HepG2 (cell line): ENCODE data around the gene NOL12. TPM values are rescaled to one million over a fixed set of nuclear protein-coding genes. Genes with fewer than 3 reads are reported as not detected.

ENCODE experiments used
- ASH2L ChIP-seq: fragments of 300-600, 200-600 bp; sonication (generic); IDR thresholded peaks from 2 replicates; pipeline ENCODE4 v1.7.0; 2017; ENCODE audit warnings: low read depth, mild to moderate bottlenecking, moderate library complexity, mixed read lengths, low read length; ENCODE audit not compliant: insufficient read length
- HNF1B ChIP-seq: sonication (generic); formaldehyde crosslinking; IDR thresholded peaks from 2 replicates; pipeline ENCODE4 v1.5.1; 2020; ENCODE audit warnings: mild to moderate bottlenecking, moderate library complexity, missing genetic modification reagents
- MED8 ChIP-seq: sonication (generic); formaldehyde crosslinking; IDR thresholded peaks from 2 replicates; pipeline ENCODE4 v1.8.1; 2023; ENCODE audit warnings: mild to moderate bottlenecking, missing genetic modification reagents; ENCODE audit not compliant: insufficient replicate concordance
- MIER2 ChIP-seq: IDR thresholded peaks from 2 replicates; pipeline ENCODE4 v1.6.1; 2016; ENCODE audit warnings: missing biosample characterization, missing genetic modification reagents
- RAD51 ChIP-seq: fragments of 450-650 bp; IDR thresholded peaks from 2 replicates; pipeline ENCODE4 v1.6.1; 2016; ENCODE audit warnings: borderline replicate concordance
- RFX3 ChIP-seq: IDR thresholded peaks from 2 replicates; pipeline ENCODE4 v1.6.1; 2016; ENCODE audit warnings: missing biosample characterization, missing genetic modification reagents
- TBP ChIP-seq: sonication (generic); formaldehyde crosslinking; IDR thresholded peaks from 2 replicates; pipeline ENCODE4 v1.5.0; 2020; ENCODE audit warnings: missing genetic modification reagents
- TMF1 ChIP-seq: sonication (generic); formaldehyde crosslinking; IDR thresholded peaks from 2 replicates; pipeline ENCODE4 v1.8.1; 2022; ENCODE audit warnings: low read depth, missing genetic modification reagents
- XBP1 ChIP-seq: sonication (generic); formaldehyde crosslinking; IDR thresholded peaks from 2 replicates; pipeline ENCODE4 v1.5.0; 2020; ENCODE audit warnings: missing genetic modification reagents
- ZBTB1 ChIP-seq: sonication (generic); formaldehyde crosslinking; IDR thresholded peaks from 2 replicates; pipeline ENCODE4 v1.4.0; 2020; ENCODE audit warnings: missing genetic modification reagents, borderline replicate concordance
- ZC3H13 ChIP-seq: sonication (generic); formaldehyde crosslinking; IDR thresholded peaks from 2 replicates; pipeline ENCODE4 v1.8.1; 2023; ENCODE audit warnings: mild to moderate bottlenecking, missing genetic modification reagents, moderate library complexity
- ZFP1 ChIP-seq: IDR thresholded peaks from 2 replicates; pipeline ENCODE4 v1.6.1; 2016
- ZGPAT ChIP-seq: IDR thresholded peaks from 2 replicates; pipeline ENCODE4 v1.6.1; 2016; ENCODE audit warnings: mild to moderate bottlenecking
- ZSCAN12 ChIP-seq: sonication (generic); formaldehyde crosslinking; IDR thresholded peaks from 2 replicates; pipeline ENCODE4 v1.9.0; 2021; ENCODE audit warnings: mild to moderate bottlenecking, missing genetic modification reagents
- polyA plus RNA-seq, 8 experiments: library from polyadenylated mRNA; depleted of rRNA in 3 of 8; stranded (reverse) in 7 of 8; unstranded in 1 of 8; fragments of >200 nt; fragmentation: Illumina TruSeq in 4 of 8; extraction: Trizol in 4 of 8; gene quantifications; 2 replicates each; pipeline versions ENCODE4 v1.2.1 to v1.2.3, GENCODE V29; 2011 to 2016; ENCODE audit warnings: low read depth in 4 of 8, missing spikeins in 1 of 8, mixed read lengths in 1 of 8; ENCODE audit not compliant: insufficient read depth in 1 of 8
- total RNA-seq, 5 experiments: library from RNA; depleted of rRNA; stranded (reverse); fragments of >200 nt; fragmentation: Illumina TruSeq; extraction: Trizol; gene quantifications; 2 replicates each; pipeline ENCODE4 v1.2.3, GENCODE V29; 2016; ENCODE audit warnings: low read depth in 1 of 5
- TF ChIP-seq, protein P1 (sequence below): sonication (generic); formaldehyde crosslinking; IDR thresholded peaks from 2 replicates; pipeline ENCODE4 v1.4.0; 2020; ENCODE audit warnings: mild to moderate bottlenecking, missing genetic modification reagents, borderline replicate concordance
- TF ChIP-seq, protein P2 (sequence below): IDR thresholded peaks from 2 replicates; pipeline ENCODE4 v1.6.1; 2012; ENCODE audit warnings: inconsistent platforms
- TF ChIP-seq, protein P3 (sequence below): sonication (generic); formaldehyde crosslinking; IDR thresholded peaks from 2 replicates; pipeline ENCODE4 v1.4.0; 2020; ENCODE audit warnings: missing genetic modification reagents
- TF ChIP-seq, protein P4 (sequence below): sonication (generic); formaldehyde crosslinking; IDR thresholded peaks from 2 replicates; pipeline ENCODE4 v1.9.0; 2021; ENCODE audit warnings: missing genetic modification reagents, mild to moderate bottlenecking, borderline replicate concordance

The NOL12 gene
- total and polyA plus RNA-seq, 2 of the 13 experiments (the other 11 are each of a cell fraction or from before 2014, with no cell fraction given) = 14.3 to 31.4 TPM

DNA sequence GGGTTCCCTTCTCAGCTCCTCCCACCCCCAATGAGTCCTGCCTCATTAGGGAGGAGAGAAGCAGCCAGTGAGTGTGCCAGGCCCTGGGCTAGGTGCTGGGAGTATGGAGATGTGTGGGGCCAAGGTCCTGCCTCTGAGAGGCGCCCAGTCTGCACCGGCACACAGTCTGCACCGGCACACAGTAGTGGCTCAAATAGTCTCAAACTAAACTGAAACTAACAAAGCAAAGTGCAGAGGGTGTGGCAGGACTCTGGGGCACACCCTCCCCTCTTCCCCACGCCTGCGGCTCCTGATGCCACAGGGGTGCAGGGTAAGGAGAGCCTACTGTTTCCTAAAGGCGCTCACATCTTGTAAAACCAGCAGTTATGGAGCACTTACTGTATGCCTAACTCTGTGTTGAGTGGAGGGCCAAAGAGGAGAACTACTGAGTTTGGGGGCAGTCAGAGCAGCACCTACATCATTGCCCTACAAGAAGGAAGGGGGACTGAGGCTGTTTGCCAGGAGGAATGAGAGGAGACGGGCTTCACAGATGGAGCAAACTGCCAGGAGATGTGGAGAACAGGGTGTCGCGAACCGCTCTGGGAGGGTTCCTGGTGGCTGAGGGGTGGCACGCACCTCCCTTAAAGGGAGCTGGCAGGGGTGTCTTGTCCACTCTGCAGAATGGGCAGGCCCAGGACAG lies 47.6 kb upstream of the NOL12 start (continued):
- TF ChIP-seq, protein P1, sequence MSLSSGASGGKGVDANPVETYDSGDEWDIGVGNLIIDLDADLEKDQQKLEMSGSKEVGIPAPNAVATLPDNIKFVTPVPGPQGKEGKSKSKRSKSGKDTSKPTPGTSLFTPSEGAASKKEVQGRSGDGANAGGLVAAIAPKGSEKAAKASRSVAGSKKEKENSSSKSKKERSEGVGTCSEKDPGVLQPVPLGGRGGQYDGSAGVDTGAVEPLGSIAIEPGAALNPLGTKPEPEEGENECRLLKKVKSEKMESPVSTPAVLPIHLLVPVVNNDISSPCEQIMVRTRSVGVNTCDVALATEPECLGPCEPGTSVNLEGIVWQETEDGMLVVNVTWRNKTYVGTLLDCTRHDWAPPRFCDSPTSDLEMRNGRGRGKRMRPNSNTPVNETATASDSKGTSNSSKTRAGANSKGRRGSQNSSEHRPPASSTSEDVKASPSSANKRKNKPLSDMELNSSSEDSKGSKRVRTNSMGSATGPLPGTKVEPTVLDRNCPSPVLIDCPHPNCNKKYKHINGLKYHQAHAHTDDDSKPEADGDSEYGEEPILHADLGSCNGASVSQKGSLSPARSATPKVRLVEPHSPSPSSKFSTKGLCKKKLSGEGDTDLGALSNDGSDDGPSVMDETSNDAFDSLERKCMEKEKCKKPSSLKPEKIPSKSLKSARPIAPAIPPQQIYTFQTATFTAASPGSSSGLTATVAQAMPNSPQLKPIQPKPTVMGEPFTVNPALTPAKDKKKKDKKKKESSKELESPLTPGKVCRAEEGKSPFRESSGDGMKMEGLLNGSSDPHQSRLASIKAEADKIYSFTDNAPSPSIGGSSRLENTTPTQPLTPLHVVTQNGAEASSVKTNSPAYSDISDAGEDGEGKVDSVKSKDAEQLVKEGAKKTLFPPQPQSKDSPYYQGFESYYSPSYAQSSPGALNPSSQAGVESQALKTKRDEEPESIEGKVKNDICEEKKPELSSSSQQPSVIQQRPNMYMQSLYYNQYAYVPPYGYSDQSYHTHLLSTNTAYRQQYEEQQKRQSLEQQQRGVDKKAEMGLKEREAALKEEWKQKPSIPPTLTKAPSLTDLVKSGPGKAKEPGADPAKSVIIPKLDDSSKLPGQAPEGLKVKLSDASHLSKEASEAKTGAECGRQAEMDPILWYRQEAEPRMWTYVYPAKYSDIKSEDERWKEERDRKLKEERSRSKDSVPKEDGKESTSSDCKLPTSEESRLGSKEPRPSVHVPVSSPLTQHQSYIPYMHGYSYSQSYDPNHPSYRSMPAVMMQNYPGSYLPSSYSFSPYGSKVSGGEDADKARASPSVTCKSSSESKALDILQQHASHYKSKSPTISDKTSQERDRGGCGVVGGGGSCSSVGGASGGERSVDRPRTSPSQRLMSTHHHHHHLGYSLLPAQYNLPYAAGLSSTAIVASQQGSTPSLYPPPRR (CRISPR knock-in tag) = peak; percentile 42
- TF ChIP-seq ZGPAT (CRISPR knock-in tag) (no peak), RAD51 (no peak), MED8 (peak; percentile 12), RFX3 (no peak), ZC3H13 (0 out of 2 replicates have a peak, but pooled peaks have one; percentile 36), XBP1 (no peak), ZSCAN12 (CRISPR knock-in tag) (no peak), ZFP1 (no peak), TBP (CRISPR knock-in tag) (no peak), ASH2L (no peak), ZBTB1 (no peak), MIER2 (CRISPR knock-in tag) (no peak), HNF1B (CRISPR knock-in tag) (no peak; the same call in 1 of the 2 replicates), TMF1 (no peak)
- TF ChIP-seq, protein P2, sequence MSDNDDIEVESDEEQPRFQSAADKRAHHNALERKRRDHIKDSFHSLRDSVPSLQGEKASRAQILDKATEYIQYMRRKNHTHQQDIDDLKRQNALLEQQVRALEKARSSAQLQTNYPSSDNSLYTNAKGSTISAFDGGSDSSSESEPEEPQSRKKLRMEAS = peak; percentile 16; the same call in 1 of the 2 replicates
- TF ChIP-seq, protein P3, sequence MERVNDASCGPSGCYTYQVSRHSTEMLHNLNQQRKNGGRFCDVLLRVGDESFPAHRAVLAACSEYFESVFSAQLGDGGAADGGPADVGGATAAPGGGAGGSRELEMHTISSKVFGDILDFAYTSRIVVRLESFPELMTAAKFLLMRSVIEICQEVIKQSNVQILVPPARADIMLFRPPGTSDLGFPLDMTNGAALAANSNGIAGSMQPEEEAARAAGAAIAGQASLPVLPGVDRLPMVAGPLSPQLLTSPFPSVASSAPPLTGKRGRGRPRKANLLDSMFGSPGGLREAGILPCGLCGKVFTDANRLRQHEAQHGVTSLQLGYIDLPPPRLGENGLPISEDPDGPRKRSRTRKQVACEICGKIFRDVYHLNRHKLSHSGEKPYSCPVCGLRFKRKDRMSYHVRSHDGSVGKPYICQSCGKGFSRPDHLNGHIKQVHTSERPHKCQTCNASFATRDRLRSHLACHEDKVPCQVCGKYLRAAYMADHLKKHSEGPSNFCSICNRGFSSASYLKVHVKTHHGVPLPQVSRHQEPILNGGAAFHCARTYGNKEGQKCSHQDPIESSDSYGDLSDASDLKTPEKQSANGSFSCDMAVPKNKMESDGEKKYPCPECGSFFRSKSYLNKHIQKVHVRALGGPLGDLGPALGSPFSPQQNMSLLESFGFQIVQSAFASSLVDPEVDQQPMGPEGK (CRISPR knock-in tag) = peak; percentile 56; the same call in 1 of the 2 replicates
- TF ChIP-seq, protein P4, sequence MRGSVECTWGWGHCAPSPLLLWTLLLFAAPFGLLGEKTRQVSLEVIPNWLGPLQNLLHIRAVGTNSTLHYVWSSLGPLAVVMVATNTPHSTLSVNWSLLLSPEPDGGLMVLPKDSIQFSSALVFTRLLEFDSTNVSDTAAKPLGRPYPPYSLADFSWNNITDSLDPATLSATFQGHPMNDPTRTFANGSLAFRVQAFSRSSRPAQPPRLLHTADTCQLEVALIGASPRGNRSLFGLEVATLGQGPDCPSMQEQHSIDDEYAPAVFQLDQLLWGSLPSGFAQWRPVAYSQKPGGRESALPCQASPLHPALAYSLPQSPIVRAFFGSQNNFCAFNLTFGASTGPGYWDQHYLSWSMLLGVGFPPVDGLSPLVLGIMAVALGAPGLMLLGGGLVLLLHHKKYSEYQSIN (CRISPR knock-in tag) = no peak
